K562 (cell line): ENCODE data around the gene ITGB6. TPM values are rescaled to one million over a fixed set of nuclear protein-coding genes. Genes with fewer than 3 reads are reported as not detected.

Experiments used
- ATAC-seq: fragments of 200-7000 bp; cut with Tn5 transposase; 3 replicates; pipeline ENCODE4 v1.9.1; 2020; ENCODE audit warnings: moderate library complexity
- BruUV-seq: library from RNA; stranded (reverse); fragments of 400-500 nt; replicated peaks from 2 replicates; lab custom pipeline; 2021; lab: Mats Ljungman, UMichigan
- CTCF ChIA-PET: fragments of 300-600 bp; formaldehyde crosslinking; extraction: SDS; loops from one replicate; lab custom pipeline; 2021; ENCODE audit warnings: low intra/inter-chr PET ratio; lab: Yijun Ruan, JAX
- POLR2A ChIA-PET: fragments of 300-600, 350-650 bp; sonication (Branson Sonifier 250); formaldehyde crosslinking; extraction: SDS; loops from one replicate; lab custom pipeline; 2021; ENCODE audit warnings: antibody characterized with exemption, inconsistent platforms; lab: Yijun Ruan, JAX
- DNase-seq, 4 experiments: peaks; one replicate each; pipeline versions ENCODE4 v3.0.0 to v3.0.0-alpha.2; 2011 to 2018; ENCODE audit warnings: low spot score in 3 of 4, mixed read lengths in 3 of 4; ENCODE audit errors: extremely low read depth in 1 of 4
- FAIRE-seq: peaks from 2 replicates; lab custom pipeline; 2011; peaks lifted over from hg19 to GRCh38; lab: Jason Lieb, UNC
- H2AFZ ChIP-seq: 2 replicates; pipeline ENCODE4 v1.6.0; 2011; ENCODE audit warnings: low read depth, low read length, control low read depth, inconsistent platforms
- H3K27ac ChIP-seq: fragments of 200-600 bp; 3 replicates; pipeline ENCODE4 v1.8.0; 2011; ENCODE audit warnings: low read depth, mild to moderate bottlenecking, control low read depth, inconsistent platforms, low read length, moderate library complexity, mixed read lengths; ENCODE audit errors: extremely low read depth
- H3K27me3 ChIP-seq, 2 experiments: fragments of 300-600 bp in 1 of 2; 2 replicates in 1 of 2; 3 replicates in 1 of 2; pipeline versions ENCODE4 v1.6.0 to v1.8.0; 2011; ENCODE audit warnings: inconsistent platforms in 2 of 2, low read length in 2 of 2, mild to moderate bottlenecking in 1 of 2, mixed read lengths in 1 of 2, moderate library complexity in 1 of 2; ENCODE audit not compliant: control insufficient read depth in 2 of 2, insufficient read depth in 2 of 2
- H3K36me3 ChIP-seq: fragments of 300-600 bp; 3 replicates; pipeline ENCODE4 v1.8.0; 2011; ENCODE audit warnings: mild to moderate bottlenecking, low read length, inconsistent platforms; ENCODE audit not compliant: control insufficient read depth, insufficient read depth
- H3K4me1 ChIP-seq, 2 experiments: fragments of 200-600 bp in 1 of 2; replicated peaks in 1 of 2; 2 replicates in 1 of 2; 3 replicates in 1 of 2; pipeline versions ENCODE4 v1.5.1 to v1.8.0; 2011; ENCODE audit warnings: inconsistent platforms in 2 of 2, low read length in 2 of 2, mild to moderate bottlenecking in 1 of 2, mixed read lengths in 1 of 2, moderate library complexity in 1 of 2; ENCODE audit not compliant: control insufficient read depth in 2 of 2, insufficient read depth in 2 of 2
- H3K4me2 ChIP-seq: 2 replicates; pipeline ENCODE4 v1.6.1; 2011; ENCODE audit warnings: low read length, control low read depth, inconsistent platforms, mixed read lengths; ENCODE audit not compliant: insufficient read depth
- H3K4me3 ChIP-seq: fragments of 200-600 bp; sonication (generic), shearing (Covaris generic); 2 replicates; pipeline ENCODE4 v1.5.1; 2016; ENCODE audit warnings: control low read depth, inconsistent platforms
- H3K79me2 ChIP-seq: fragments of 200-600 bp; 3 replicates; pipeline ENCODE4 v1.8.0; 2011; ENCODE audit warnings: low read length, inconsistent platforms; ENCODE audit not compliant: control insufficient read depth, insufficient read depth
- H3K9ac ChIP-seq, 2 experiments: 2 replicates each; pipeline versions ENCODE4 v1.6.0 to v1.6.1; 2011; ENCODE audit warnings: low read depth in 2 of 2, low read length in 2 of 2, control low read depth in 1 of 2, inconsistent platforms in 1 of 2, mild to moderate bottlenecking in 1 of 2, mixed read lengths in 1 of 2; ENCODE audit not compliant: insufficient read depth in 1 of 2
- H3K9me1 ChIP-seq: one replicate; pipeline ENCODE4 v1.6.0; 2011; ENCODE audit warnings: inconsistent platforms, mild to moderate bottlenecking, low read length, moderate library complexity; ENCODE audit not compliant: control insufficient read depth, insufficient read depth
- H3K9me3 ChIP-seq: replicated peaks from 2 replicates; pipeline ENCODE4 v1.5.1; 2011; ENCODE audit warnings: low read depth, low read length, inconsistent platforms; ENCODE audit not compliant: control insufficient read depth, insufficient read depth
- H4K20me1 ChIP-seq: replicated peaks from 2 replicates; pipeline ENCODE4 v1.6.1; 2011; ENCODE audit warnings: low read length, inconsistent platforms, mixed read lengths; ENCODE audit not compliant: control insufficient read depth, insufficient read depth
- CBX1 ChIP-seq: sonication (generic); IDR thresholded peaks from 2 replicates; pipeline ENCODE4 v1.6.1; 2016; ENCODE audit warnings: antibody characterized with exemption, low read depth, mild to moderate bottlenecking
- E2F3 ChIP-seq: fragments of 250-450 bp; sonication (Bioruptor Pico); IDR thresholded peaks from 2 replicates; pipeline ENCODE4 v1.4.0; 2020; ENCODE audit warnings: mild to moderate bottlenecking
- FOXK1 ChIP-seq: sonication (generic); formaldehyde crosslinking; IDR thresholded peaks from 2 replicates; pipeline ENCODE4 v1.8.0; 2022; ENCODE audit warnings: missing genetic modification reagents, mild to moderate bottlenecking, borderline replicate concordance
- JUN ChIP-seq, 2 experiments: sonication (generic) in 1 of 2; formaldehyde crosslinking in 1 of 2; IDR thresholded peaks; 2 replicates each; pipeline versions ENCODE4 v1.6.1 to v1.8.0; 2012 to 2022; ENCODE audit warnings: borderline replicate concordance in 2 of 2, mild to moderate bottlenecking in 2 of 2, improper control_type of control experiment in 1 of 2, low read depth in 1 of 2, low read length in 1 of 2, missing genetic modification reagents in 1 of 2
- KDM1A ChIP-seq, 2 experiments: fragments of 450-650 bp; IDR thresholded peaks; 2 replicates each; pipeline ENCODE4 v1.6.1; 2016; ENCODE audit warnings: mild to moderate bottlenecking in 2 of 2
- NCOR1 ChIP-seq: fragments of 450-650 bp; IDR thresholded peaks from 2 replicates; pipeline ENCODE4 v1.6.1; 2016; ENCODE audit warnings: mild to moderate bottlenecking, moderate library complexity
- SMAD2 ChIP-seq: fragments of 150-350 bp; IDR thresholded peaks from 2 replicates; pipeline ENCODE4 v1.6.1; 2014; ENCODE audit warnings: low read depth, mild to moderate bottlenecking, low read length
- TCF7 ChIP-seq: sonication (generic); IDR thresholded peaks from 2 replicates; pipeline ENCODE4 v1.6.1; 2016; ENCODE audit warnings: antibody characterized with exemption, borderline replicate concordance
- WHSC1 ChIP-seq: IDR thresholded peaks from one replicate; pipeline ENCODE4 v1.6.1; 2012; ENCODE audit warnings: low read length, control low read depth, inconsistent platforms
- WGBS: fragments of 100-300 bp; shearing (Covaris generic); methylation state at CpG from one replicate; pipeline ENCODE4 v1.1.6; 2016; ENCODE audit warnings: low coverage, mixed read lengths; ENCODE audit not compliant: insufficient coverage; ENCODE audit errors: missing lambda C conversion rate; 5-methylcytosine and 5-hydroxymethylcytosine counted together
- in situ Hi-C: fragments of 300-500 bp; cut with MboI; formaldehyde crosslinking; loops from 4 replicates; pipeline ENCODE4 v1.15.0; 2018; ENCODE audit warnings: inconsistent platforms, mixed read lengths
- intact Hi-C: fragments of 100-400 bp; cut with micrococcal nuclease; formaldehyde crosslinking; loops from 2 replicates; pipeline ENCODE4 v1.14.2; 2022
- polyA plus RNA-seq, 8 experiments: library from polyadenylated mRNA; depleted of rRNA in 4 of 8; stranded (reverse) in 5 of 8; unstranded in 3 of 8; fragments of >200 nt; fragmentation: Nextera tagmentation in 2 of 8; fragmentation: Illumina TruSeq in 1 of 8; extraction: Ambion mirVana in 2 of 8; extraction: Trizol in 1 of 8; gene quantifications; 2 replicates each; pipeline versions ENCODE4 v1.2.1 to v1.2.3, GENCODE V29; 2011 to 2014; ENCODE audit warnings: inconsistent platforms in 1 of 8, missing spikeins in 1 of 8
- total RNA-seq, 7 experiments: library from RNA; depleted of rRNA in 6 of 7; stranded (reverse); fragments of >200 nt in 6 of 7; fragmentation: Illumina TruSeq in 2 of 7; extraction: Trizol in 2 of 7; gene quantifications; 2 replicates each; pipeline versions ENCODE4 v1.2.1 to v1.2.3, GENCODE V29; 2011 to 2021; ENCODE audit warnings: low replicate concordance in 1 of 7
- TF ChIP-seq, protein P1 (sequence below): sonication (generic); formaldehyde crosslinking; IDR thresholded peaks from 2 replicates; pipeline ENCODE4 v1.8.1; 2023; ENCODE audit warnings: mild to moderate bottlenecking, missing genetic modification reagents
- TF ChIP-seq, protein P2 (sequence below): fragments of 450-650 bp; formaldehyde crosslinking; IDR thresholded peaks from 2 replicates; pipeline ENCODE4 v1.4.0; 2020; ENCODE audit warnings: mild to moderate bottlenecking, moderate library complexity
- TF ChIP-seq, protein P3 (sequence below), 3 experiments: IDR thresholded peaks in 2 of 3; conservative IDR thresholded peaks in 1 of 3; 2 replicates each; pipeline ENCODE4 v1.5.1; 2011 to 2012; ENCODE audit warnings: low read length in 3 of 3, mild to moderate bottlenecking in 3 of 3, control low read depth in 2 of 3, improper control_type of control experiment in 1 of 3, inconsistent platforms in 1 of 3, low read depth in 1 of 3, mixed read lengths in 1 of 3, moderate library complexity in 1 of 3; ENCODE audit not compliant: insufficient read depth in 2 of 3
- TF ChIP-seq, protein P4 (sequence below): fragments of 250-450 bp; sonication (Bioruptor Pico); IDR thresholded peaks from 2 replicates; pipeline ENCODE4 v1.4.0; 2020; ENCODE audit warnings: borderline replicate concordance

ITGB6 gene
- total and polyA plus RNA-seq, 9 of the 15 experiments (the other 6 are each of a cell fraction or from before 2014, with no cell fraction given), result 0.18 TPM; not detected in 8

DNA sequence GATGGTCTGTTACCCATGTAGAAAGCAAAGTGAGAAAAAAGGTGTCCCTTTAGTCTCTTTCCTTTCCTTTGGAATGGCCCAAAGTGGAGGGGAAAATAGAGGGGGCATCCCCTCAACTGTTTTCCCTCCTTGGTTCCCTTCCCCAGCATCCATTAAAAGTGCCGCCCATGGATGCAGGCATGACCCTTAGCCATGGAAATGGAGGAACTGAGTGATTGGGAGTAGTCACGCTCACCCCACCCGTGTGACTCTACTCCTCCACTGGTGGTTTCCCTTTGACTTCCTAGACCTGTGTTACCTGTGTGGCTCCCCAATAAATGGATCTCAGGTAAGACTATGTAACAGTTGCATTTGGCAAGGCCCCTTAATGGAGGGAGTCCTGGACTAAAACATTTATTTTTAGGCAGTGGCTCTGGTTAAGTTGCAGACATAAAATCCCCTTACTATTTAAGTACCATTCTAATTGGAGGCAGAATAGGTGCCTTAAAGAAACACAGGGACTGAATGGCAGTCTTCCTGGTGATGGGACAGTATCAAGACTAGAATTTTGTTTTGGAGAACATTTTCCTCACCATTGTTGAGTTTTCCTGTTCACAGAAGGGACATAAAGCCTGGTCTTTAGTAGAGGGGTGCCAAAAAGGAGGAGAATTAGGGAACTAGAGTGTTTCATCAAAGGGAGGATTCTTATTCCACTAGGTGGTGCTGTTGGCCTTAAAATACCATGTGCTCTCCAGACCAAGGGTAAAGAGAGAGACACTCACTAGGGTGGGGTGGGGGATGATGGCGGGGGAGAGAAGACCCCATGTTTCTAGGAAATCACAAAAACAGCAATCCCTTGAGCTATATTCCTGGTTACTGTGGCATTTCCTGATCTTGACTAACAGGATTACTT lies 112.0 kb downstream of the ITGB6 start:
- POLR2A ChIA-PET, result interaction anchor here (0.7 kb wide), 1 partner anchor 1962 kb away, joined by 3 read pairs; no protein-coding TSS in a partner anchor
- intact Hi-C loops (loop anchor here (5.0 to 10.0 kb wide), 2 partner anchors 974 to 1857 kb away; no protein-coding TSS in a partner anchor), in situ Hi-C loops (no loop called here)
- ATAC-seq (peak; percentile 86), FAIRE-seq (peak; percentile 59), DNase-seq (peak; percentile 35 to 56 (median 46))
- CTCF ChIA-PET, result no interaction called here
- no peaks in the 10 kb centered on the region for H4K20me1 ChIP-seq
- no peaks in the 10 kb centered on the region for H3K4me1 ChIP-seq
- no peak overlapping the region for H3K4me2 ChIP-seq
- no peaks in the 10 kb centered on the region for H3K27me3 ChIP-seq
- H3K9ac ChIP-seq, result no peak overlapping the region
- no TSS peak for BruUV-seq
- H3K9me1 ChIP-seq, result no peaks in the 10 kb centered on the region
- H3K4me3 ChIP-seq, result no peak overlapping the region
- H3K79me2 ChIP-seq, result no peaks in the 10 kb centered on the region
- 1% methylated on average over 4 of the region's 4 CpGs for WGBS
- H3K36me3 ChIP-seq, result no peaks in the 10 kb centered on the region
- no peak overlapping the region for H2AFZ ChIP-seq
- peaks cover 5% of the 10 kb centered on the region; the same call in 1 of the 2 replicates for H3K9me3 ChIP-seq
- H3K27ac ChIP-seq, result no peak overlapping the region
- TF ChIP-seq CBX1 (peak; percentile 97; the same call in 1 of the 2 replicates), JUN (IDR thresholded peaks at IDR 0.05; ENCODE audit: borderline replicate concordance, low read depth, low read length) (no peak), JUN (CRISPR knock-in tag; IDR thresholded peaks at IDR 0.05; ENCODE audit: borderline replicate concordance) (no peak), NCOR1 (no peak), WHSC1 (no peak), FOXK1 (CRISPR knock-in tag) (no peak), E2F3 (CRISPR knock-in tag) (no peak), TCF7 (no peak), KDM1A (IDR thresholded peaks at IDR 0.05) (no peak), SMAD2 (no peak)
- TF ChIP-seq, protein P1, sequence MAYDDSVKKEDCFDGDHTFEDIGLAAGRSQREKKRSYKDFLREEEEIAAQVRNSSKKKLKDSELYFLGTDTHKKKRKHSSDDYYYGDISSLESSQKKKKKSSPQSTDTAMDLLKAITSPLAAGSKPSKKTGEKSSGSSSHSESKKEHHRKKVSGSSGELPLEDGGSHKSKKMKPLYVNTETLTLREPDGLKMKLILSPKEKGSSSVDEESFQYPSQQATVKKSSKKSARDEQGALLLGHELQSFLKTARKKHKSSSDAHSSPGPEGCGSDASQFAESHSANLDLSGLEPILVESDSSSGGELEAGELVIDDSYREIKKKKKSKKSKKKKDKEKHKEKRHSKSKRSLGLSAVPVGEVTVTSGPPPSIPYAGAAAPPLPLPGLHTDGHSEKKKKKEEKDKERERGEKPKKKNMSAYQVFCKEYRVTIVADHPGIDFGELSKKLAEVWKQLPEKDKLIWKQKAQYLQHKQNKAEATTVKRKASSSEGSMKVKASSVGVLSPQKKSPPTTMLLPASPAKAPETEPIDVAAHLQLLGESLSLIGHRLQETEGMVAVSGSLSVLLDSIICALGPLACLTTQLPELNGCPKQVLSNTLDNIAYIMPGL (CRISPR knock-in tag), result no peak
- TF ChIP-seq, protein P2, sequence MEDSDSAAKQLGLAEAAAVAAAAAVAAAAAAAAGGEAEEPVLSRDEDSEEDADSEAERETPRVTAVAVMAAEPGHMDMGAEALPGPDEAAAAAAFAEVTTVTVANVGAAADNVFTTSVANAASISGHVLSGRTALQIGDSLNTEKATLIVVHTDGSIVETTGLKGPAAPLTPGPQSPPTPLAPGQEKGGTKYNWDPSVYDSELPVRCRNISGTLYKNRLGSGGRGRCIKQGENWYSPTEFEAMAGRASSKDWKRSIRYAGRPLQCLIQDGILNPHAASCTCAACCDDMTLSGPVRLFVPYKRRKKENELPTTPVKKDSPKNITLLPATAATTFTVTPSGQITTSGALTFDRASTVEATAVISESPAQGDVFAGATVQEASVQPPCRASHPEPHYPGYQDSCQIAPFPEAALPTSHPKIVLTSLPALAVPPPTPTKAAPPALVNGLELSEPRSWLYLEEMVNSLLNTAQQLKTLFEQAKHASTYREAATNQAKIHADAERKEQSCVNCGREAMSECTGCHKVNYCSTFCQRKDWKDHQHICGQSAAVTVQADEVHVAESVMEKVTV (CRISPR knock-in tag), result no peak
- TF ChIP-seq, protein P3, sequence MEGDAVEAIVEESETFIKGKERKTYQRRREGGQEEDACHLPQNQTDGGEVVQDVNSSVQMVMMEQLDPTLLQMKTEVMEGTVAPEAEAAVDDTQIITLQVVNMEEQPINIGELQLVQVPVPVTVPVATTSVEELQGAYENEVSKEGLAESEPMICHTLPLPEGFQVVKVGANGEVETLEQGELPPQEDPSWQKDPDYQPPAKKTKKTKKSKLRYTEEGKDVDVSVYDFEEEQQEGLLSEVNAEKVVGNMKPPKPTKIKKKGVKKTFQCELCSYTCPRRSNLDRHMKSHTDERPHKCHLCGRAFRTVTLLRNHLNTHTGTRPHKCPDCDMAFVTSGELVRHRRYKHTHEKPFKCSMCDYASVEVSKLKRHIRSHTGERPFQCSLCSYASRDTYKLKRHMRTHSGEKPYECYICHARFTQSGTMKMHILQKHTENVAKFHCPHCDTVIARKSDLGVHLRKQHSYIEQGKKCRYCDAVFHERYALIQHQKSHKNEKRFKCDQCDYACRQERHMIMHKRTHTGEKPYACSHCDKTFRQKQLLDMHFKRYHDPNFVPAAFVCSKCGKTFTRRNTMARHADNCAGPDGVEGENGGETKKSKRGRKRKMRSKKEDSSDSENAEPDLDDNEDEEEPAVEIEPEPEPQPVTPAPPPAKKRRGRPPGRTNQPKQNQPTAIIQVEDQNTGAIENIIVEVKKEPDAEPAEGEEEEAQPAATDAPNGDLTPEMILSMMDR (IDR thresholded peaks at IDR 0.05 in 2 of 3, conservative IDR thresholded peaks at IDR 0.05 in 1 of 3; ENCODE audit: insufficient read depth in 2 of 3, low read depth in 1 of 3, low read length in 3 of 3), result peak; percentile 42 to 48 (median 44); a peak in 4 of 6 replicates
- TF ChIP-seq, protein P4, sequence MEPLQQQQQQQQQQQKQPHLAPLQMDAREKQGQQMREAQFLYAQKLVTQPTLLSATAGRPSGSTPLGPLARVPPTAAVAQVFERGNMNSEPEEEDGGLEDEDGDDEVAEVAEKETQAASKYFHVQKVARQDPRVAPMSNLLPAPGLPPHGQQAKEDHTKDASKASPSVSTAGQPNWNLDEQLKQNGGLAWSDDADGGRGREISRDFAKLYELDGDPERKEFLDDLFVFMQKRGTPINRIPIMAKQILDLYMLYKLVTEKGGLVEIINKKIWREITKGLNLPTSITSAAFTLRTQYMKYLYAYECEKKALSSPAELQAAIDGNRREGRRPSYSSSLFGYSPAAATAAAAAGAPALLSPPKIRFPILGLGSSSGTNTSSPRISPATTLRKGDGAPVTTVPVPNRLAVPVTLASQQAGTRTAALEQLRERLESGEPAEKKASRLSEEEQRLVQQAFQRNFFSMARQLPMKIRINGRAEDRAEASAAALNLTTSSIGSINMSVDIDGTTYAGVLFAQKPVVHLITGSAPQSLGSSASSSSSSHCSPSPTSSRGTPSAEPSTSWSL (CRISPR knock-in tag), result no peak
